SK-N-MC (cell line): Measurements from ENCODE around the gene APOC3.

Source experiments
- DNase-seq: peaks from one replicate; pipeline ENCODE4 v3.0.0-alpha.2; 2011; ENCODE audit warnings: low read depth, low spot score
- H3K27ac ChIP-seq: fragments of 200-600 bp; sonication (generic); 2 replicates; pipeline ENCODE4 v1.5.1; 2016; ENCODE audit warnings: mixed run types
- H3K36me3 ChIP-seq: fragments of 200-600 bp; sonication (generic); 2 replicates; pipeline ENCODE4 v1.6.1; 2017; ENCODE audit warnings: antibody characterized with exemption, low read length, mixed read lengths; ENCODE audit not compliant: insufficient read depth
- H3K4me3 ChIP-seq: fragments of 200-600 bp; sonication (generic); 2 replicates; pipeline ENCODE4 v1.5.1; 2016
- H3K9ac ChIP-seq: fragments of 200-600 bp; sonication (generic); 2 replicates; pipeline ENCODE4 v1.8.0; 2017; ENCODE audit warnings: mixed run types, mixed read lengths; ENCODE audit not compliant: insufficient read length
- H3K9me3 ChIP-seq: fragments of 200-600 bp; sonication (generic); 2 replicates; pipeline ENCODE4 v1.6.1; 2017; ENCODE audit warnings: low read depth, mild to moderate bottlenecking, antibody characterized with exemption, low read length, moderate library complexity, mixed read lengths
- EZH2 ChIP-seq: fragments of 200-600 bp; sonication (generic); IDR thresholded peaks from one replicate; pipeline ENCODE4 v1.6.1; 2017; ENCODE audit warnings: antibody characterized with exemption
- FOXP2 ChIP-seq: optimal IDR thresholded peaks from 2 replicates; pipeline ENCODE3; 2011; ENCODE audit warnings: mild to moderate bottlenecking, moderate library complexity; ENCODE audit not compliant: insufficient read depth; ENCODE audit errors: extremely low read length, control extremely low read depth
- POLR2AphosphoS5 ChIP-seq: IDR thresholded peaks from 2 replicates; pipeline ENCODE4 v1.6.1; 2012; ENCODE audit warnings: mild to moderate bottlenecking, low read depth, low read length, borderline replicate concordance

The APOC3 gene

GRCh38 chr11:116867619-116868018 lies 37.9 kb downstream of the APOC3 start:
- TF ChIP-seq EZH2 (no peak), FOXP2 (no peak), POLR2AphosphoS5 (no peak)
- no peaks in the 10 kb centered on the region for H3K9me3 ChIP-seq
- no peak overlapping the region for H3K27ac ChIP-seq
- no peak overlapping the region for H3K9ac ChIP-seq
- peaks cover 72% of the 10 kb centered on the region for H3K36me3 ChIP-seq
- DNase-seq, result no peak
- H3K4me3 ChIP-seq, result no peak overlapping the region

- H3K4me3 ChIP-seq, result no peak overlapping the region
- H3K9me3 ChIP-seq, result no peaks in the 10 kb centered on the region
- H3K27ac ChIP-seq, result no peak overlapping the region
- no peak for DNase-seq
- no peak overlapping the region for H3K9ac ChIP-seq
- H3K36me3 ChIP-seq, result peaks cover 77% of the 10 kb centered on the region
- no peak for TF ChIP-seq EZH2
- no peak for TF ChIP-seq FOXP2
- TF ChIP-seq POLR2AphosphoS5, result no peak
These were observed 38.4 kb downstream of the APOC3 start for GRCh38 chr11:116868066-116868465.

GRCh38 chr11:116869610-116870009 lies 39.9 kb downstream of the APOC3 start:
- Histone ChIP-seq H3K9ac (no peak overlapping the region), H3K27ac (no peak overlapping the region), H3K4me3 (no peak overlapping the region), H3K9me3 (no peaks in the 10 kb centered on the region), H3K36me3 (peaks cover 74% of the 10 kb centered on the region)
- TF ChIP-seq EZH2 (no peak), FOXP2 (no peak), POLR2AphosphoS5 (no peak)
- no peak for DNase-seq

GRCh38 chr11:116870054-116870453 lies 40.3 kb downstream of the APOC3 start:
- Histone ChIP-seq H3K9me3 (no peaks in the 10 kb centered on the region), H3K4me3 (no peak overlapping the region), H3K36me3 (peaks cover 70% of the 10 kb centered on the region), H3K27ac (no peak overlapping the region), H3K9ac (no peak overlapping the region)
- DNase-seq, result no peak
- TF ChIP-seq FOXP2 (no peak), POLR2AphosphoS5 (no peak), EZH2 (no peak)

GRCh38 chr11:116871248-116871647 lies 41.5 kb downstream of the APOC3 start:
- Histone ChIP-seq H3K36me3 (peaks cover 69% of the 10 kb centered on the region), H3K9ac (no peak overlapping the region), H3K4me3 (no peak overlapping the region), H3K9me3 (no peaks in the 10 kb centered on the region), H3K27ac (no peak overlapping the region)
- DNase-seq, result no peak
- TF ChIP-seq FOXP2 (no peak), EZH2 (no peak), POLR2AphosphoS5 (no peak)

GRCh38 chr11:116873381-116873780 lies 43.7 kb downstream of the APOC3 start:
- H3K4me3 ChIP-seq, result no peak overlapping the region
- H3K9me3 ChIP-seq, result no peaks in the 10 kb centered on the region
- no peak overlapping the region for H3K9ac ChIP-seq
- TF ChIP-seq FOXP2 (no peak), EZH2 (no peak), POLR2AphosphoS5 (no peak)
- H3K36me3 ChIP-seq, result peaks cover 53% of the 10 kb centered on the region
- no peak for DNase-seq
- no peak overlapping the region for H3K27ac ChIP-seq

- Histone ChIP-seq H3K27ac (no peak overlapping the region), H3K9me3 (no peaks in the 10 kb centered on the region), H3K9ac (no peak overlapping the region), H3K4me3 (no peak overlapping the region), H3K36me3 (peaks cover 46% of the 10 kb centered on the region; the same call in 1 of the 2 replicates)
- no peak for DNase-seq
- TF ChIP-seq FOXP2, result no peak
- no peak for TF ChIP-seq EZH2
- TF ChIP-seq POLR2AphosphoS5, result no peak
These were observed 44.5 kb downstream of the APOC3 start for GRCh38 chr11:116874251-116874650.

- no peak for DNase-seq
- Histone ChIP-seq H3K36me3 (peaks cover 36% of the 10 kb centered on the region; the same call in 1 of the 2 replicates), H3K9ac (no peak overlapping the region), H3K4me3 (no peak overlapping the region), H3K27ac (no peak overlapping the region), H3K9me3 (no peaks in the 10 kb centered on the region)
- TF ChIP-seq EZH2 (no peak), POLR2AphosphoS5 (no peak), FOXP2 (no peak)
These were observed 45.5 kb downstream of the APOC3 start for GRCh38 chr11:116875194-116875593.

- H3K36me3 ChIP-seq, result peaks cover 26% of the 10 kb centered on the region; the same call in 1 of the 2 replicates
- TF ChIP-seq POLR2AphosphoS5 (no peak), FOXP2 (no peak), EZH2 (no peak)
- H3K4me3 ChIP-seq, result no peak overlapping the region
- no peak overlapping the region for H3K27ac ChIP-seq
- H3K9ac ChIP-seq, result no peak overlapping the region
- no peaks in the 10 kb centered on the region for H3K9me3 ChIP-seq
- DNase-seq, result no peak
These were observed 46.9 kb downstream of the APOC3 start for GRCh38 chr11:116876656-116877055.
